GM04503 (cell line): ENCODE data around the gene GLB1L.

Experiments
- DNase-seq: peaks from one replicate; pipeline ENCODE4 v3.0.0-alpha.2; 2012; ENCODE audit warnings: low read depth

The GLB1L gene

GRCh38 chr2:219221957-219222518 is 23.2 kb downstream of the GLB1L start:
- DNase-seq, result no peak

GRCh38 chr2:219220652-219221402 is 24.4 kb downstream of the GLB1L start:
- no peak for DNase-seq

- no peak for DNase-seq
These were observed 25.3 kb downstream of the GLB1L start for GRCh38 chr2:219219784-219220532.

- peak; percentile 55 for DNase-seq
These were observed 26.2 kb downstream of the GLB1L start, which contains the start of gene ABCB6 for GRCh38 chr2:219218732-219219701. Gene ABCB6 (minus strand): TSS chr2:219218958. CDS start chr2:219218673, 285 bp downstream.

GRCh38 chr2:219218217-219218731 is 27.0 kb downstream of the GLB1L start:
- peak; percentile 51 for DNase-seq

- DNase-seq, result no peak
These were observed 28.7 kb downstream of the GLB1L start for GRCh38 chr2:219216535-219216915.

GRCh38 chr2:219215871-219216534 is 29.2 kb downstream of the GLB1L start:
- no peak for DNase-seq

- no peak for DNase-seq
These were observed 30.5 kb downstream of the GLB1L start for GRCh38 chr2:219214786-219215185.

GRCh38 chr2:219214141-219214540 is 31.1 kb downstream of the GLB1L start:
- DNase-seq, result no peak

GRCh38 chr2:219213486-219214071 is 31.7 kb downstream of the GLB1L start:
- DNase-seq, result no peak

GRCh38 chr2:219213026-219213415 is 32.2 kb downstream of the GLB1L start:
- no peak for DNase-seq

- DNase-seq, result no peak
These were observed 34.3 kb downstream of the GLB1L start for GRCh38 chr2:219210886-219211362.

- DNase-seq, result no peak
These were observed 34.9 kb downstream of the GLB1L start for GRCh38 chr2:219210196-219210885.

- DNase-seq, result no peak
These were observed 35.7 kb downstream of the GLB1L start for GRCh38 chr2:219209236-219210195.

GRCh38 chr2:219207884-219208740 is 37.1 kb downstream of the GLB1L start:
- no peak for DNase-seq

- DNase-seq, result no peak
These were observed 37.9 kb downstream of the GLB1L start for GRCh38 chr2:219207134-219207883.
